SK-N-MC (cell line): Measurements from ENCODE around the gene CTSS.

Source experiments
- DNase-seq: peaks from one replicate; pipeline ENCODE4 v3.0.0-alpha.2; 2011; ENCODE audit warnings: low read depth, low spot score
- H3K27ac ChIP-seq: fragments of 200-600 bp; sonication (generic); 2 replicates; pipeline ENCODE4 v1.5.1; 2016; ENCODE audit warnings: mixed run types
- H3K36me3 ChIP-seq: fragments of 200-600 bp; sonication (generic); 2 replicates; pipeline ENCODE4 v1.6.1; 2017; ENCODE audit warnings: antibody characterized with exemption, low read length, mixed read lengths; ENCODE audit not compliant: insufficient read depth
- H3K4me3 ChIP-seq: fragments of 200-600 bp; sonication (generic); 2 replicates; pipeline ENCODE4 v1.5.1; 2016
- H3K9ac ChIP-seq: fragments of 200-600 bp; sonication (generic); 2 replicates; pipeline ENCODE4 v1.8.0; 2017; ENCODE audit warnings: mixed run types, mixed read lengths; ENCODE audit not compliant: insufficient read length
- H3K9me3 ChIP-seq: fragments of 200-600 bp; sonication (generic); 2 replicates; pipeline ENCODE4 v1.6.1; 2017; ENCODE audit warnings: low read depth, mild to moderate bottlenecking, antibody characterized with exemption, low read length, moderate library complexity, mixed read lengths
- EZH2 ChIP-seq: fragments of 200-600 bp; sonication (generic); IDR thresholded peaks from one replicate; pipeline ENCODE4 v1.6.1; 2017; ENCODE audit warnings: antibody characterized with exemption
- FOXP2 ChIP-seq: optimal IDR thresholded peaks from 2 replicates; pipeline ENCODE3; 2011; ENCODE audit warnings: mild to moderate bottlenecking, moderate library complexity; ENCODE audit not compliant: insufficient read depth; ENCODE audit errors: extremely low read length, control extremely low read depth
- POLR2AphosphoS5 ChIP-seq: IDR thresholded peaks from 2 replicates; pipeline ENCODE4 v1.6.1; 2012; ENCODE audit warnings: mild to moderate bottlenecking, low read depth, low read length, borderline replicate concordance

CTSS gene

DNA sequence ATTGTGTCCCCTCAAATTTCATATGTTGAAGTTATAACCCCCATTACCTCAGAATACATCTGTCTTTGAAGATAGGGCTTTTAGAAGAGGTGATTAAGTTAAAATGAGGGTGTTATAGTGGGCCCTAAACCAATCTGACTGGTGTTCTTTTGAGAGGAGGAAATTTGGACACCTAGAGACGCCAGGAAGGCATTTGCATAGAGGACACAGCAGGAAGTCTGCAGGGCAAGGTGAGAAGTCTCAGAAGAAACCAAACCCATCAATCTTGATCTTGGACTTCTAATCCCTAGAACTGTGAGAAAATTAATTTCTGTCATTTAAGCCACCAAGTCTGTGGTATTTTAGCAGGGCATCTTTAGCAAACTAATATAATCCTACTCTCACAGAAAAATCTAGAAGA lies 81.7 kb downstream of the CTSS start:
- H3K9me3 ChIP-seq = no peaks in the 10 kb centered on the region
- H3K4me3 ChIP-seq = no peak overlapping the region
- DNase-seq = no peak
- peak overlapping the region; percentile 46; the same call in 1 of the 2 replicates for H3K27ac ChIP-seq
- no peak overlapping the region for H3K9ac ChIP-seq
- H3K36me3 ChIP-seq = peaks cover 20% of the 10 kb centered on the region
- no peak for TF ChIP-seq EZH2
- no peak for TF ChIP-seq POLR2AphosphoS5
- TF ChIP-seq FOXP2 = no peak
